ENCODE data around the gene SLC45A3. TPM values are rescaled to one million over a fixed set of nuclear protein-coding genes. Genes with fewer than 3 reads are reported as not detected.

SLC45A3 gene
- total and polyA plus RNA-seq, 2 of the 8 experiments (the other 6 are each of a cell fraction or from before 2014, with no cell fraction given), result 13.0 to 14.3 TPM

GRCh38 chr1:205676597-205676996, 3.7 kb downstream of the SLC45A3 start:
- Histone ChIP-seq H3K56ac (replicated peaks; ENCODE audit: insufficient read length, low read depth, low read length) (no peak overlapping the region), H4K20me1 (replicated peaks in 1 of 2; ENCODE audit: control insufficient read depth in 1 of 2, insufficient read depth in 2 of 2, low read length in 2 of 2) (peaks cover 0 to 7% of the 10 kb centered on the region in 2 experiments), H3K4me2 (ENCODE audit: insufficient read depth in 1 of 2, low read depth in 2 of 2, low read length in 2 of 2) (no peak overlapping the region), H3K4ac (replicated peaks; ENCODE audit: insufficient read length, low read depth, low read length) (no peak overlapping the region), H3K9ac (replicated peaks in 1 of 4; ENCODE audit: extremely low read depth in 1 of 4, low read depth in 3 of 4, low read length in 3 of 4) (no peak overlapping the region), H2BK12ac (ENCODE audit: low read depth, low read length) (no peak overlapping the region), H2BK120ac (replicated peaks; ENCODE audit: low read depth, low read length) (no peak overlapping the region), H3K27me3 (replicated peaks in 1 of 4; ENCODE audit: control insufficient read depth in 3 of 4, extremely low read depth in 1 of 4, insufficient read depth in 3 of 4, low read length in 3 of 4) (peaks cover 0 to 10% (median 2%) of the 10 kb centered on the region in 4 experiments; a peak in 2 of 7 replicates), H3K36me3 (ENCODE audit: control insufficient read depth in 2 of 4, insufficient read depth in 4 of 4, low read length in 3 of 4) (no peaks in the 10 kb centered on the region), H3K4me3 (ENCODE audit: extremely low read depth in 1 of 4, insufficient read depth in 2 of 4, low read depth in 3 of 4, low read length in 4 of 4) (no peak overlapping the region), H3K23me2 (ENCODE audit: low read depth, low read length) (peaks cover 11% of the 10 kb centered on the region), H3K4me1 (replicated peaks in 1 of 4; ENCODE audit: control insufficient read depth in 3 of 4, insufficient read depth in 4 of 4, low read length in 3 of 4) (peaks cover 20 to 46% (median 29%) of the 10 kb centered on the region in 4 experiments), H3K14ac (ENCODE audit: insufficient read length) (no peak overlapping the region), H4K5ac (ENCODE audit: insufficient read length, low read depth, low read length) (no peak overlapping the region), H2BK20ac (ENCODE audit: low read length) (no peak overlapping the region), H2BK15ac (ENCODE audit: low read length) (peak overlapping the region; percentile 4), H3K79me2 (ENCODE audit: control insufficient read depth in 1 of 2, insufficient read depth in 2 of 2, low read length in 2 of 2) (peaks cover 0 to 48% of the 10 kb centered on the region in 2 experiments; a peak in 3 of 4 replicates), H3K79me1 (ENCODE audit: low read depth, low read length) (peaks cover 17% of the 10 kb centered on the region), H4K8ac (ENCODE audit: extremely low read depth, insufficient read depth, low read length) (no peak overlapping the region), H4K91ac (replicated peaks; ENCODE audit: insufficient read length, low read length) (no peak overlapping the region), H3K18ac (ENCODE audit: extremely low read depth, low read length) (no peak overlapping the region), H2AK5ac (ENCODE audit: low read depth, low read length) (no peak overlapping the region; the same call in 1 of the 2 replicates), H3K27ac (ENCODE audit: low read depth, low read length) (no peak overlapping the region), H2BK5ac (ENCODE audit: low read depth, low read length) (no peak overlapping the region), H3K9me3 (ENCODE audit: insufficient read depth in 2 of 2, low read depth in 1 of 2, low read length in 1 of 2) (no peaks in the 10 kb centered on the region), H3K23ac (ENCODE audit: insufficient read length) (no peak overlapping the region), H2AFZ (ENCODE audit: low read length) (no peak overlapping the region)
- no peak for TF ChIP-seq CHD1 (IDR thresholded peaks at IDR 0.05; ENCODE audit: low read depth, low read length)
- no peak for FAIRE-seq
- ChIA-PET POLR2A (ENCODE audit: partially characterized antibody) (interaction anchor here (0.8 to 2.8 kb wide), 7 partner anchors 11 to 85 kb away, joined by 3 to 8 read pairs (median 4); partner anchors contain the start of gene ELK4), CTCF (ENCODE audit: partially characterized antibody) (interaction anchor here (1.1 to 17.5 kb wide), 8 partner anchors 8 to 44 kb away, joined by 3 to 378 read pairs (median 13); partner anchors contain the start of gene ELK4)
- 90% methylated on average over 3 of the region's 3 CpGs; no CpG with 5 or more reads in 1 of the 2 experiments for WGBS, 2 experiments (ENCODE audit: extremely low coverage in 1 of 2, insufficient coverage in 1 of 2, insufficient read length in 1 of 2, insufficient replicate concordance in 2 of 2, low coverage in 1 of 2, low lambda C conversion rate in 2 of 2, missing lambda C conversion rate in 1 of 2)
- no peak for DNase-seq (ENCODE audit: low read depth in 1 of 2, low spot score in 2 of 2)

Data from H1 (cell line).